NCI-H128 (cell line): ENCODE measurements around the gene KRTAP2-4.
"Not testable (repeated sequence)": the region's sequence is repeated elsewhere in the genome, so short reads cannot be mapped to it uniquely, and the experiment has no call there.

Experiments used
- DNase-seq: peaks from one replicate; lab custom pipeline; 2025; ENCODE audit not compliant: unreplicated experiment; lab: John Stamatoyannopoulos, UW

KRTAP2-4 gene

DNA sequence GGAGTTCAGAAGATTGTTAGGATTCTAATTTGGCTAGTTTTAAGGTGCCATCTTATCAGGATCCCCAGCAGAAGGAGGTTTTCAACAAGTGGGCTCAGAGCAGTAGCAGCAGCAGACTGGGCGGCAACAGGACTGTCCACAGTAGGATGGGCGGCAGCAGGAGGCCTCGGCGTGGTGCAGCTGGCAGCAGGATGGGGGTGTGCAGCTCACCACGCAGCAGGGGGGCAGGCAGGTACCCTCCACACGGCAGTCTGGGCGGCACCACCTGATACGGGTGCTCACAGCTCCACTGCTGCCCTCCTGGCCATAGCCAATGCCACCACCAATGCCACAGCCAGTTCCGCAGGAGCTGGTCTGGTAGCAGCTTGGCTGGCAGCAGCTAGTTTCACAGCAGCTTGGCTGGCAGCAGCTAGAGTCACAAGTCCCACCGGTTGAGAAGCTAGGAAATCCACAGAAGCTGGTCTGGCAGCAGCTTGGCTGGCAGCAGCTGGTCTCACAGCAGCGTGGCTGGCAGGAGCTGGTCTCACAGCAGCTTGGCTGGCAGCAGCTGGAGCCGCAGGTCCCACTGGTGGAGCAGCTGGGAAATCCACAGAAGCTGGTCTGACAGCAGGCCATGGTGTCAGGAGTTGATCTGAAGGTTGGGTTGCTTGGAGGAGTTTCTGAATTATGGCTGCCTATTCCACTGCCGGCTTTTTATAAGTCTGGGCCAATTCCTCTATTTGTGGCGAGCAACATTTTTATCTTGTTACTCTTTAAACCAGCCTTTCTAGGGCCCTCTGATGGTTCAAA is 24.7 kb downstream of the KRTAP2-4 start, which contains the start of gene KRTAP1-1:
Gene KRTAP1-1, minus strand, starts transcription at position 668 of the 789 bp plus-strand sequence. Its CDS starts 53 bp downstream, at position 615.
- DNase-seq, result not testable (repeated sequence)

DNA sequence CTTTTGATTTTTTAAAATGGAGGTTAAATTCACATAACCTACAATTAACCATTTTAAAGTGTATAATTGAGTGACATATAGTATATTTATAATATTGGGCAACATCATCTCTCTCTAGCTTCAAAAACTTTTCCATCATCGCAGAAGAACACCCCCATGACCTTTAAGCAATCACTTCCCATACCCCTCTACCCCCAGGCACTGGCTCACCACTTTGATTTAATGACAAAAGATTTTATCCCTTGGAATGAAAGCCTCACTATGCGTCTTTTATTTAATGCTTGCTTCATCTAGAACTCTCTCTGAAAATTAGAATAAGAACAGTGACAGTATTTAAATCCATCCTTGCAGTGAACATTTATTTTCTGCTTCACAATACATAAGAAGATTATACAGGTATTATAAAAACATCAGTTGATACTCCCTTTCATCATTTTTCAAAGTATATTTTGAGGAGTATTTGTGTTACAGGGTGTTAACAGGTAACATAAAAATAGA is 27.8 kb downstream of the KRTAP2-4 start:
- DNase-seq, result no peak

DNA sequence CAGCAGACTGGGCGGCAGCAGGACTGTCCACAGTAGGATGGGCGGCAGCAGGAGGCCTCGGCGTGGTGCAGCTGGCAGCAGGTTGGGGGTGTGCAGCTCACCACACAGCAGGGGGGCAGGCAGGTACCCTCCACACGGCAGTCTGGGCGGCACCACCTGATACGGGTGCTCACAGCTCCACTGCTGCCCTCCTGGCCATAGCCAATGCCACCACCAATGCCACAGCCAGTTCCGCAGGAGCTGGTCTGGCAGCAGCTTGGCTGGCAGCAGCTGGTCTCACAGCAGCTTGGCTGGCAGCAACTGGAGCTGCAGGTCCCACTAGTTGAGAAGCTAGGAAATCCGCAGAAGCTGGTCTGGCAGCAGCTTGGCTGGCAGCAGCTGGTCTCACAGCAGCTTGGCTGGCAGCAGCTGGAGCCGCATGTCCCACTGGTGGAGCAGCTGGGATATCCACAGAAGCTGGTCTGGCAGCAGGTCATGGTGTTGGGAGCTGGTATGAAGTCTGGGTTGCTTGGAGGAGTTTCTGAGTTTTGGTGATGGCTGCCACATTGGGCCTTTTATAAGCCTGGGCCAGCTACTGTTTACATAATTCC is 31.2 kb downstream of the KRTAP2-4 start, which contains the start of gene KRTAP1-3:
Gene KRTAP1-3, minus strand, starts transcription at position 529 of the 590 bp plus-strand sequence. Its CDS starts 53 bp downstream, at position 476.
- not testable (repeated sequence) for DNase-seq

DNA sequence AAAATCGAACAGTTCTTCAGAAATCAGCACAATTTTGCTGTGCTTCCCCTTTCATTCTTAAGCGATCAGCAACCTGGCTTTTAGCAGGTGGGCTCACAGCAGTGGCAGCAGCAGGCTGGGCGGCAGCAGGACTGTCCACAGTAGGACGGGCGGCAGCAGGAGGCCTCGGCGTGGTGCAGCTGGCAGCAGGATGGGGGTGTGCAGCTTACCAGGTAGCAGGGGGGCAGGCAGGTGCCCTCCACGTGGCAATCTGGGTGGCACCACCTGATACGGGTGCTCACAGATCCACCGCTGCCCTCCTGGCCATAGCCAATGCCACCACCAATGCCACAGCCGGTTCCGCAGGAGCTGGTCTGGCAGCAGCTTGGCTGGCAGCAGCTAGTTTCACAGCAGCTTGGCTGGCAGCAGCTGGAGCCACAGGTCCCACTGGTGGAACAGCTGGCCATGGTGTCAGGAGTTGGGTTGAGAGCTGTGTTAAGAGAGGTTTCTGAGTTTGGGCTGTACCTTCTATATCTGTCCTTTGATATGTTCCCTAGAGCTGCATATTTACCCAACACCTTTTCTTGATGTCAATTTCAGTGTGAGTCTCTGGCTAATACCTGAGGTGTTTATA is 35.9 kb downstream of the KRTAP2-4 start, which contains the start of gene KRTAP1-4:
Gene KRTAP1-4, minus strand, starts transcription at position 563 of the 613 bp plus-strand sequence. Its CDS starts 117 bp downstream, at position 446.
- no peak for DNase-seq

DNA sequence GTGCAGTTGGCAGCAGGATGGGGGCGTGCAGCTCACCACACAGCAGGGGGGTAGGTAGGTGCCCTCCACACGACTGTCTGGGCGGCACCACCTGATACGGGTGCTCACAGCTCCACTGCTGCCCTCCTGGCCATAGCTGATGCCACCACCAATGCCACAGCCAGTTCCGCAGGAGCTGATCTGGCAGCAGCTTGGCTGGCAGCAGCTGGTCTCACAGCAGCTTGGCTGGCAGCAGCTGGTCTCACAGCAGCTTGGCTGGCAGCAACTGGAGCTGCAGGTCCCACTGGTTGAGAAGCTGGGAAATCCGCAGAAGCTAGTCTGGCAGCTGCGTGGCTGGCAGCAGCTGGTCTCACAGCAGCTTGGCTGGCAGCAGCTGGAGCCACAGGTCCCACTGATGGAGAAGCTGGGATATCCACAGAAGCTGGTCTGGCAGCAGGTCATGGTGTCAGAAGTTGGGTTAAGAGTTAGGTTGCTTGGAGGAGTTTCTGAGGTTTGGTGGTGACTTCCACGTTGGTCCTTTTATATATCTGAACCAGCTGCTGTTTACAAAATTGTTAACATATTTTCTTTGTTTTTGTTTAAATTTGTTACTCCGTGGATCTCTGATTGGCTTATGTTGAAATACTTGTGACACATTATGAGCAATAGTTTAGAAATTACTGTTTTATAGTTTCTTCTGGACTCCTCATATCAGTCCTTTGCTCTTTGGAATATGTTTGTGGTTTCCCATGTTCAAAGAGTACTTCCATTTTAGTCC is 38.8 kb downstream of the KRTAP2-4 start, which contains the start of gene KRTAP1-5:
Gene KRTAP1-5, minus strand, starts transcription at position 494 of the 757 bp plus-strand sequence. Its CDS starts 53 bp downstream, at position 441.
- no peak for DNase-seq

DNA sequence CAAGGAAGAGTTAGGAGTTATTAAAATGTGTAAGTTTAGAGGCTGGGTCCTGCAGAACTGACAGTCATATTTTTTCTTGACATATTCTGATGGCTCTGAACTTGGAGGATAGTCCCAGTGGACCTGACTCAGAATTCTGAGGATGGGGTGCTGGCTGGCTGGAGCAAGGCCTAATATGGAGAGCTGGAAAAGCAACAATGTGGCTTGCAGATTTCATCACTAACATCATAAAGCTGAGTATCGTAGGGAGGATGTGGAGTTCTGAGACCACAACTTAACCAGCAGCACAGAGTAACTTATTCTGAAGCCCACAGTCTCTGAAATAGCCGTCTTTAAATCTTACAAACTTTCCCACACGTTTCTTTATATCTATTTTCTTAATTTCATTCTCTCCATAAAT is 41.0 kb downstream of the KRTAP2-4 start:
- DNase-seq, result no peak

DNA sequence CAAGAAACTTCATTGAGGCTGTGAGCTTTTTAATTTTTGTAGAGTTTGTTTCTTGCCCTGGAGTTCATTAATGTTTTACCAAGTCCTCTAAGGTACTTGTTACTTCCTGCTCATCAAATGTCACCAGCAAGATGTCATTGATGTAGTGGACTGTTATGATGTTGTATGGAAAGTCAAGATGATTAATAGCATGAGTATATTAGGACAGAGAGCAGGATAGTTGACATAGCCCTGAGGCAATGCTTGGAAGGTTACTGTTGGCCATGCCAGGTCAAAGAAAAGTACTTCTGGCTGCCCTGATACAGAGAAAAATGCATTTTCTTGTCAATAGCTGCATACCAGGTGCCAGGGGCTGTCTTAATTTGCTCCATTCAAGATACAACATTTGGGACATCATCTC is 45.3 kb downstream of the KRTAP2-4 start:
- DNase-seq, result no peak

DNA sequence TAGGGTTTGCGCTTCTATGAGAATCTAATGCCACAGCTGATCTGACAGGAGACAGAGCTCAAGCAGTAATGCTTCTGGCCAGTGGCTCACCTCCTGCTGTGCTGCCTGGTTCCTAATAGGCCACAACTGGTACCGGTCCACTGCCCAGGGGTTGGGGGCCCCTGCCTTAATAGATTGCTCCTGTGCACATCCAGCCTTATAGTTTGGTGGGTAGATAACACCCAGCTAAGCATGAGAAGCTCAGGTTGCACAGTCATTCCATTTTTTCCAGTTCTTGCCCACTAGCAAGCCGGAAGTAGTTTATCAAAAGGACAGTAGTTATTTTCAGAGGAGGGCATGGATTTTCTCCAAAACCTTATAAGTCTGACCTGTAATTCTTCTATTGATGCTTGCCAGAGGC is 46.3 kb downstream of the KRTAP2-4 start:
- no peak for DNase-seq

DNA sequence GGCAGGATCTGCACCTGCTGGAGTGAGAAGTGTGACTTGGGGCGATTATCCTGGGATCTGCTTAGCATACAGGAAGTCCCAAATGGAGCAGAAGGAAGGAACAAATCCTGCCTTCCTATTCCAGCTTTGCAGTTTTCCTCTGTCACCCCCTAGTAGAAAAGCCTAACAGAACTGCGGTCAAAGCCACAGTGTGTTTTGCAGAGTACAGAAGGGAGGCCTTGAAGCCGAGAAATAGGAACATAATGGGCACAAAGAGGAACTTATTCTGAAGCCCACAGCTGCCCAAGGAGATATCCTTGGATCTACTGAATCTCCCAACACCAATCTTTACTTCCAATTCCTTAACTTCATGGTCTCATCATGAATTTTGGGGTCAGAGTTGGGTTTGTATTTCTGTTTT is 47.1 kb downstream of the KRTAP2-4 start:
- no peak for DNase-seq

DNA sequence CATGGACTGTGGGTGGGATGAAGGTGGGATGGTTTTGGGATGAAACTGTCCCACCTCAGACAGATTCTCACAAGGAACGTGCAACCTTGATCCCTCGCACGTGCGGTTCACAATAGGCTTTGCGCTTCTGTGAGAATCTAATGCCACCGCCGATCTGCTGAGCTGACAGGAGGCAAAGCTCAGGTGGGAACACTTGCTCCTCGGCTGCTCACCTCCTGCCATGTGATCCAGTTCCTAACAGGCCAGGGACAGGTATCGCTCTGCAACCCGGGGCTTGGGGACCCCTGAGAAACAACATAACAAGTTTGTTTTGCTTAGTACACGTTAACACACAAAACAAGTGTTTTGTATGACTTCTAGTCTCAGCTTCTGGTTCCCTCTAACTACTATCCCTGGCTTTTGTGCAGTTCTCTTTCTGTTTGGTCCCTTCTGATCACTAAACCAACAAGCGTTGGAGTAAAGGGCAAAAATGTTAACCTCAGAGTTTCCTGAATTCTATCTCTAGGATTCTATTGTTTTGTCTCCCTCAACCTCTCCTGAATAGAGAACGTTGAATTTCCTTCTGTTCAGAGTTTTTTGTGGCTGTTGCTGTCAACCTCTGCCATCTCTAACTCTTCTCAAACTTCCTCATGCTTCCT is 49.0 kb downstream of the KRTAP2-4 start:
- no peak for DNase-seq

DNA sequence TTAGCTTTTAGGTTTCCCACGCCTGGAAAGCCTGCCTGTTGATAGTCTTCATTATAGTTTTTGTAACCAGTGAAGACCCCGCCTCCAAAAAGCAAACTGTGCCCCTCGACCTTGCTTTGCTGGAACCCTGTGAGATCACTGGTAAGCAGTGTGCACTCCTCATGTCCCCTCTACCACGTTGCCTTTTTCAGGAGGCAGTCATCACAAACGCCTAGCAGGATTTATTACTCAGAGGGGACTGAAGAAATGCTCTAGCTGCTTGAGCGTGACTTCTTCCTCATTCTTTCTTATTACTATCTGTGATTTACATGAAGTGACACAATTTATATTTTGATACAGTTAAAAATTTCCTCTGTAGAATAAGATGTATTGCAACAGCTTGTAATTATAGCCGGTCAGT is 50.2 kb downstream of the KRTAP2-4 start:
- no peak for DNase-seq
